ENCODE data around the gene ANXA2. TPM values are rescaled to one million over a fixed set of nuclear protein-coding genes. Genes with fewer than 3 reads are reported as not detected.

ANXA2 gene
- total and polyA plus RNA-seq, 2 donors (not counting 1 experiment from before 2014, with no cell fraction given), result 116 to 133 TPM

GRCh38 chr15:60375306-60375705, 22.5 kb downstream of the ANXA2 start:
- H4K20me1 ChIP-seq (ENCODE audit: control insufficient read depth, insufficient read depth, low read length, poor library complexity, severe bottlenecking), result no peaks in the 10 kb centered on the region
- Mint-ChIP-seq H3K4me1 (no peaks in the 10 kb centered on the region), H3K27me3 (no peaks in the 10 kb centered on the region), H3K4me3 (no peak overlapping the region), H3K27ac (no peak overlapping the region), H3K9me3 (ENCODE audit: insufficient read depth) (no peaks in the 10 kb centered on the region)
- TF ChIP-seq EZH2 (IDR thresholded peaks at IDR 0.05; ENCODE audit: borderline replicate concordance, insufficient read depth, low read depth, low read length, poor library complexity, severe bottlenecking) (no peak), CTCF (IDR thresholded peaks at IDR 0.05) (no peak)
- intact Hi-C loops (cut with micrococcal nuclease), result no loop called here
- H3K9ac ChIP-seq (ENCODE audit: low read length), result no peak overlapping the region
- no peaks in the 10 kb centered on the region for H3K79me2 ChIP-seq (ENCODE audit: control insufficient read depth, insufficient read depth, low read length)
- H3K4me2 ChIP-seq (replicated peaks; ENCODE audit: low read depth, low read length, poor library complexity, severe bottlenecking), result no peak overlapping the region
- peaks cover 6 to 32% of the 10 kb centered on the region in 2 experiments for H3K36me3 ChIP-seq (replicated peaks in 1 of 2; ENCODE audit: control extremely low read depth in 1 of 2, control insufficient read depth in 1 of 2, extremely low read depth in 1 of 2, insufficient read depth in 2 of 2, low read length in 1 of 2)
- H3K4me1 ChIP-seq (ENCODE audit: control insufficient read depth in 2 of 2, insufficient read depth in 2 of 2, low read length in 2 of 2), result no peaks in the 10 kb centered on the region
- no peak overlapping the region for H3K4me3 ChIP-seq (ENCODE audit: control extremely low read depth in 1 of 5, extremely low read depth in 1 of 5, insufficient read depth in 1 of 5, low read depth in 2 of 5, low read length in 4 of 5)
- DNase-seq (no peak), ATAC-seq (ENCODE audit: low read depth) (no peak)
- no peak overlapping the region for H2AFZ ChIP-seq (ENCODE audit: insufficient read depth, low read depth, low read length, poor library complexity, severe bottlenecking)
- no peak overlapping the region for H3K27ac ChIP-seq (ENCODE audit: low read length in 2 of 2)
- CTCF ChIA-PET, result interaction anchor here (1.0 kb wide), 1 partner anchor 14 kb away, joined by 3 read pairs; no protein-coding TSS in a partner anchor
- POLR2A ChIA-PET, result no interaction called here
- no peaks in the 10 kb centered on the region for H3K9me3 ChIP-seq (ENCODE audit: control extremely low read depth in 1 of 3, control insufficient read depth in 2 of 3, insufficient read depth in 1 of 3, low read length in 2 of 3)
- no peaks in the 10 kb centered on the region for H3K27me3 ChIP-seq (replicated peaks in 1 of 4; ENCODE audit: control extremely low read depth in 1 of 4, control insufficient read depth in 3 of 4, insufficient read depth in 4 of 4, low read length in 3 of 4)
- WGBS (ENCODE audit: insufficient coverage), result 100% methylated on average over 3 of the region's 5 CpGs

GRCh38 chr15:60374628-60375081, 23.1 kb downstream of the ANXA2 start:
- H3K9me3 ChIP-seq (ENCODE audit: control extremely low read depth in 1 of 3, control insufficient read depth in 2 of 3, insufficient read depth in 1 of 3, low read length in 2 of 3), result no peaks in the 10 kb centered on the region
- WGBS (ENCODE audit: insufficient coverage), result 96% methylated on average over 3 of the region's 7 CpGs
- H3K27ac Mint-ChIP-seq, result no peak overlapping the region
- no peak overlapping the region for H3K9ac ChIP-seq (ENCODE audit: low read length)
- no peaks in the 10 kb centered on the region for H3K4me1 Mint-ChIP-seq
- intact Hi-C loops (cut with micrococcal nuclease), result no loop called here
- no peak overlapping the region for H3K27ac ChIP-seq (ENCODE audit: low read length in 2 of 2)
- no peak overlapping the region for H3K4me3 ChIP-seq (ENCODE audit: control extremely low read depth in 1 of 5, extremely low read depth in 1 of 5, insufficient read depth in 1 of 5, low read depth in 2 of 5, low read length in 4 of 5)
- H3K4me3 Mint-ChIP-seq, result no peak overlapping the region
- no peaks in the 10 kb centered on the region for H3K4me1 ChIP-seq (ENCODE audit: control insufficient read depth in 2 of 2, insufficient read depth in 2 of 2, low read length in 2 of 2)
- H3K36me3 ChIP-seq (replicated peaks in 1 of 2; ENCODE audit: control extremely low read depth in 1 of 2, control insufficient read depth in 1 of 2, extremely low read depth in 1 of 2, insufficient read depth in 2 of 2, low read length in 1 of 2), result peaks cover 3 to 31% of the 10 kb centered on the region in 2 experiments
- no peaks in the 10 kb centered on the region for H3K9me3 Mint-ChIP-seq (ENCODE audit: insufficient read depth)
- ATAC-seq (ENCODE audit: low read depth) (no peak), DNase-seq (no peak)
- no peaks in the 10 kb centered on the region for H4K20me1 ChIP-seq (ENCODE audit: control insufficient read depth, insufficient read depth, low read length, poor library complexity, severe bottlenecking)
- H3K4me2 ChIP-seq (replicated peaks; ENCODE audit: low read depth, low read length, poor library complexity, severe bottlenecking), result no peak overlapping the region
- no peak overlapping the region for H2AFZ ChIP-seq (ENCODE audit: insufficient read depth, low read depth, low read length, poor library complexity, severe bottlenecking)
- no peak for TF ChIP-seq CTCF (IDR thresholded peaks at IDR 0.05)
- TF ChIP-seq EZH2 (IDR thresholded peaks at IDR 0.05; ENCODE audit: borderline replicate concordance, insufficient read depth, low read depth, low read length, poor library complexity, severe bottlenecking), result no peak
- ChIA-PET CTCF (interaction anchor here (0.7 to 2.8 kb wide), 3 partner anchors 13 to 15 kb away, joined by 3 to 9 read pairs (median 5); no protein-coding TSS in a partner anchor), POLR2A (no interaction called here)
- no peaks in the 10 kb centered on the region for H3K27me3 ChIP-seq (replicated peaks in 1 of 4; ENCODE audit: control extremely low read depth in 1 of 4, control insufficient read depth in 3 of 4, insufficient read depth in 4 of 4, low read length in 3 of 4)
- no peaks in the 10 kb centered on the region for H3K79me2 ChIP-seq (ENCODE audit: control insufficient read depth, insufficient read depth, low read length)
- no peaks in the 10 kb centered on the region for H3K27me3 Mint-ChIP-seq
